Omental fat pad (tissue), 4 donors: Measurements from ENCODE around the gene COPE. TPM values are rescaled to one million over a fixed set of nuclear protein-coding genes. Genes with fewer than 3 reads are reported as not detected.

Source experiments
- ATAC-seq: fragments of 150-250 bp; one replicate; pipeline ENCODE4 v1.9.1; 2016; ENCODE audit warnings: mild to moderate bottlenecking, moderate library complexity; ENCODE audit not compliant: low FRiP score
- DNase-seq: peaks from one replicate; pipeline ENCODE4 v3.0.0-alpha.2; 2019; ENCODE audit warnings: low spot score
- CTCF ChIP-seq, 3 donors: fragments of 450-650 bp; IDR thresholded peaks; one replicate each; pipeline ENCODE4 v1.5.1; 2016 to 2017; ENCODE audit warnings: antibody characterized with exemption in 3 of 3, mild to moderate bottlenecking in 3 of 3, moderate library complexity in 2 of 3
- total RNA-seq, 4 donors: library from RNA; depleted of rRNA; stranded (reverse); fragments of >200 nt; gene quantifications; one replicate each; pipeline ENCODE4 v1.1.0, GENCODE V29; 2016

COPE gene
- total RNA-seq, 4 donors from 2014 or later, result 158 to 202 (median 169) TPM

DNA sequence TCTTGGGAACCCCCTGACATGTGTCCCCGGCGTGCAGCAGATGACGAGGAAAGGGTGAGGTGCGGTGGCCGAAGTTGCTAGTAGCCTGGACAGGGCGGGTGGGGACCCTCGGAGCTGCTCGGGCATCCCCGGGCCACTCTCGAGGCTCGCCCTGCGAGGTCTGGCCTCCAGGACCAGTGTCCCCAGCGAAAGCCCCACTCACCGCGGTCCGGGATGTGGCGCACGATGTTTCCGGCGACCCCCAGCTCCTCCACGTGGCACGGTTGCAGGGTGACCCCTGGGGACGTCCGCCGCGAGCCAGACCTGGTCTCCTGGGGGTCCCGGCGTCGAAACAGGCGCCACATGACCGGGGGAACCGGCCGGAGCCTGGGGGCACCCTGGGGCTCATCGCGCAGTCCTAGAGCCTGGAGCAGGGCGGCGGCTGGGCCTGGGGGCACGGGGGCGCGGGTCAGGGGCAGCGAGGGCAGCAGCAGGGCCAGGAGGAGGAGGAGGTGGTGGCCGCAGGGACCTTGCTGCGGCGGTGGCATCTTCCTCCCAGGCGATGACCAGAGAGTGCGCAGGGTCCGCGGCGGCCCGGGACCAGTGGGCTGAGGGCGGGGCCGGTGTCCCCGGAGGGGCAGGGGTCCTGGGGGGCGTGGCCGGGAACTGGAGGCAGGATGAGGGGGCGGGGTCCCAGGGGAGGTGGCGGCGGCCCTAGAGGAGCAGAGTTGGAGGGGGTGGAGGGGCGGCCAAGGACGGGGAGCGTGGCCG is 49.2 kb downstream of the COPE start:
- no peak for TF ChIP-seq CTCF (IDR thresholded peaks at IDR 0.05)
- no peak for DNase-seq

GRCh38 chr19:18869023-18869618 is 50.1 kb downstream of the COPE start:
- DNase-seq (no peak), ATAC-seq (no peak)
- TF ChIP-seq CTCF (IDR thresholded peaks at IDR 0.05), result no peak

More for the DNA sequence above, 49.2 kb downstream of the COPE start:
- no peak for ATAC-seq

- ATAC-seq (no peak), DNase-seq (no peak)
- no peak for TF ChIP-seq CTCF (IDR thresholded peaks at IDR 0.05)
These were observed 50.7 kb downstream of the COPE start for GRCh38 chr19:18868380-18869022.

DNA sequence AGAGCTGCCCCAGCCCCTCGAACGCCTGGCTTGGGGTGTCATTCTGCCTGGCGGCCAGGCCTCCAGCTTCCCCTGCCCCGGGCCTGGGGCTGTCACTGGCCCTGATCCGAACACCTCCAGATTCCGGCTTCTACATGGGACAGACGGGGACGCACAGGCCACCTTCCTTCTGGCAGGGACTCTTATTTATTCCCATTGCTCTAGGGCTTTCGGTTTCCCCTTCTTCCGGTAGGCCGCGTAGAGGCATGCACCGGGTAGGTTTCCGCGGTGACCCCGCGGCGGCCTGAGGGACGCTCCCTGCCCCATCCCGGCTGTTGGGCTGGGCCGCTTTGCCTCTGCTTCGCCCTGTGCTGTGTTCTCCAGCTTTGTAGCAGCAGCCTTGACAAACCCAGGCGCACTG is 51.4 kb downstream of the COPE start:
- DNase-seq, result no peak
- no peak for TF ChIP-seq CTCF (IDR thresholded peaks at IDR 0.05)
- no peak for ATAC-seq

GRCh38 chr19:18867199-18867598 is 52.0 kb downstream of the COPE start:
- ATAC-seq, result no peak
- no peak for DNase-seq
- TF ChIP-seq CTCF (IDR thresholded peaks at IDR 0.05), result no peak

GRCh38 chr19:18866800-18867123 is 52.4 kb downstream of the COPE start:
- no peak for TF ChIP-seq CTCF (IDR thresholded peaks at IDR 0.05)
- ATAC-seq, result no peak
- DNase-seq, result no peak
